Bone marrow (tissue), 2 donors: Measurements from ENCODE around the gene MIDN.

Experiments used
- DNase-seq, 2 donors: peaks; one replicate each; lab custom pipeline; 2025; lab: John Stamatoyannopoulos, UW

MIDN gene

GRCh38 chr19:1220976-1221903 is 27.1 kb upstream of the MIDN start:
- DNase-seq, result no peak

- no peak for DNase-seq
Observed at GRCh38 chr19:1221904-1222255, 26.5 kb upstream of the MIDN start.

- DNase-seq, result no peak
Observed at GRCh38 chr19:1222394-1222793, 26.0 kb upstream of the MIDN start.

GRCh38 chr19:1223018-1223855 is 25.1 kb upstream of the MIDN start:
- no peak for DNase-seq

GRCh38 chr19:1224047-1224825 is 24.1 kb upstream of the MIDN start:
- no peak for DNase-seq

- DNase-seq, result no peak
Observed at GRCh38 chr19:1224847-1225246, 23.5 kb upstream of the MIDN start.

DNA sequence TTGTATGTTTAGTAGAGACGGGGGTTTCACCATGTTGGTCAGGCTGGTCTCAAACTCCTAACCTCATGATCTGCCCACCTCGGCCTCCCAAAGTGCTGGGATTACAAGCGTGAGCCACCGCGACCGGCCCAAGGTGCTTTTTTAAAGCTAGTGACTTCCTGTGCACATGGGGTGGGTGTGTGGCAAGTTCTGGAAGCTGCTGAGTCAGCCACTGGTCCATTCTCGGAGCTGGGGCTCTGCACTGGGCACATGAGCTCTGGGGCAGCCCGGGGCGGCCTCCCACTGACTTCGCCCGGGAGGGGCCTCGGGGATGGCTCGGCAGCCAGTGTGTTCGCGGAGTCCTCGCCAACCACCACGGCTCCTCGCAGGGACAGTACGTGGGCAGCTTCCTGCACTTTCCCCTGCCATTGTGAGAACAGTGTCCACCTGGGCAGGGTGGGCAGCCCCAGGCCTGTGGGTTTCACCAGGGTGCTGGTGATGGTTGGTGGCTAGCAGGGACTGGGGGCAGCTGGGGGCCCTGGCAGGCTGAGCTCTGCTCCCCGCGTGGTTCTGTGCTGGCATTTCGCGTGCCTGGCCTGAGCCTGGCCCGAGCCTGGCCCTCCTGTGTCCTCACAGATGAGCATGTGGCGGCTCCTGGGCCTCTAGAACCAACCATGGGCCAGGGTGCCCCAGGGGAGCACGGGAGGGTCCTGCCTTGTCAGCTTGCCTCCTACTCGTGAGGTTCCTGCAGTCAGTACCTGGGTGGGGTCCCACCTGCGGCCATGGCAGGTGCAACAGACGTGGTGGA is 22.8 kb upstream of the MIDN start:
- DNase-seq, result no peak

DNA sequence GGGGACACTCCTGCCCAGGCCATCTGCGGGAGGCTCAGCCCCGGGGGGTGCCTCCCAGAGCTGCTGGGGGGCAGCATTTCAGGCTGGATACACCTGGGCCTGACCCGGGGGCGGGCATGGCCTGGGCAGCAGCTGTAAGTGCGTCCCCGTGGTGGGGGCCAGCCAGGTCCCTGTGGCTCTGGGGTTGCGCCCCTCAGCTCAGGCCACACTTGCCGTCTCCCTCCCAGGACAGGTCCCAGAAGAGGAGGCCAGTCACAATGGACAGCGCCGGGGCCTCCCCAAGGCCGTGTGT is 22.2 kb upstream of the MIDN start:
- DNase-seq, result no peak

GRCh38 chr19:1226522-1227303 is 21.7 kb upstream of the MIDN start:
- DNase-seq, result no peak

DNA sequence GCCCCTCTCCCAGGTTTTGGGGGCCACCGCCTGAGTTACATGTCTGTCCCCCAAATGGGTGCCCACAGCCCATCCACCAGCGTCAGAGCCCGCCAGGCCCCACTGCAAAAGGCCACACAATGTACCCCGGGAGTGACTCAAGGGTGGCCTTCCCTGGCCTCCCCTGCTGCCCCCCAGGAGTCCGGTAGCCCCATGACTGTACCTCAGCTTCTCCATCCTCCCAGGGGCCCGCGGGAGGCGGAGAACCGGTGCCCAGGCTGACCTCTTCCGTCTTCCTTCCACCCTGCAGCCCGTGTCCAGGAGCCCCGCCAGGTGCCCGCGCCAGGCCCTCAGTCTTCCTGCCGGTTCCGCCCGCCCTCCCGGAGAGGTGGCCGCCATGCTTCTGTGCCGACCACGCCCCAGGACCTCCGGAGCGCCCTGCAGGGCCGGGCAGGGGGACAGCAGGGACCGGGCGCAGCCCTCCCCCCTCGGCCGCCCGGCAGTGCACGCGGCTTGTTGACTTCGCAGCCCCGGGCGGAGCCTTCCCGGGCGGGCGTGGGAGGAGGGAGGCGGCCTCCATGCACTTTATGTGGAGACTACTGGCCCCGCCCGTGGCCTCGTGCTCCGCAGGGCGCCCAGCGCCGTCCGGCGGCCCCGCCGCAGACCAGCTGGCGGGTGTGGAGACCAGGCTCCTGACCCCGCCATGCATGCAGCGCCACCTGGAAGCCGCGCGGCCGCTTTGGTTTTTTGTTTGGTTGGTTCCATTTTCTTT is 20.9 kb upstream of the MIDN start:
- no peak for DNase-seq

DNA sequence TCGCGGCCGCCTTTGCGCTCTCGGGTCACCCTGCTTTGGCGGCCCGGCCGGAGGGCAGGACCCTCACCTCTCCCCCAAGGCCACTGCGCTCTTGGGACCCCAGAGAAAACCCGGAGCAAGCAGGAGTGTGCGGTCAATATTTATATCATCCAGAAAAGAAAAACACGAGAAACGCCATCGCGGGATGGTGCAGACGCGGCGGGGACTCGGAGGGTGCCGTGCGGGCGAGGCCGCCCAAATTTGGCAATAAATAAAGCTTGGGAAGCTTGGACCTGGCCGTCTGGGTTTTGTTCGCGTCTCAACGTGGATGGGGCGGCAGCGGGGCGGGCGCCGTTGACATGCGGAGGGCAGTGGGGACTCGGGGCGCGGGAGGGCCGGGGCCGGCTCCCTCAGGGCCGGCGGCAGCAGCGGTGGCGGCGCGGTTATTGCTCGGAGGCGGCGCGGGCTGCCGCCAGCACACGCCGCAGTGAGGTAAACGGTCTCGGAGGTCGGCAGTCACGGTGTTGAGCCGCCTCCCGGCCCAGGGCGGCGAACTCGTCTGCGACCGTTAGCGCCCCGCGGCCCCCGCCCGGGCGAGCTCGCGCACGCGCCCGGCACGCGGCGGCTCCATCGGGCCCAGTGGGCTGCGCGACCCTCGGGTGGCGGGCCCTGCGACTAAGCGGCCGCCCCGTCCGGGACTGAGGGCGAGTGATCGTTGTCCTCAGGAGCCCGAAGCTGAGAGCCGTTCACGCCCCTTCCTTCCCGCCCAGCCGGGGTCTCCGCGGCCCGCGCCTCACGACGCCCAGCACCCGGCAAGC is 20.0 kb upstream of the MIDN start:
- no peak for DNase-seq

GRCh38 chr19:1229056-1229923 is 19.1 kb upstream of the MIDN start:
- no peak for DNase-seq

GRCh38 chr19:1229924-1230782 is 18.2 kb upstream of the MIDN start:
- DNase-seq, result no peak

DNA sequence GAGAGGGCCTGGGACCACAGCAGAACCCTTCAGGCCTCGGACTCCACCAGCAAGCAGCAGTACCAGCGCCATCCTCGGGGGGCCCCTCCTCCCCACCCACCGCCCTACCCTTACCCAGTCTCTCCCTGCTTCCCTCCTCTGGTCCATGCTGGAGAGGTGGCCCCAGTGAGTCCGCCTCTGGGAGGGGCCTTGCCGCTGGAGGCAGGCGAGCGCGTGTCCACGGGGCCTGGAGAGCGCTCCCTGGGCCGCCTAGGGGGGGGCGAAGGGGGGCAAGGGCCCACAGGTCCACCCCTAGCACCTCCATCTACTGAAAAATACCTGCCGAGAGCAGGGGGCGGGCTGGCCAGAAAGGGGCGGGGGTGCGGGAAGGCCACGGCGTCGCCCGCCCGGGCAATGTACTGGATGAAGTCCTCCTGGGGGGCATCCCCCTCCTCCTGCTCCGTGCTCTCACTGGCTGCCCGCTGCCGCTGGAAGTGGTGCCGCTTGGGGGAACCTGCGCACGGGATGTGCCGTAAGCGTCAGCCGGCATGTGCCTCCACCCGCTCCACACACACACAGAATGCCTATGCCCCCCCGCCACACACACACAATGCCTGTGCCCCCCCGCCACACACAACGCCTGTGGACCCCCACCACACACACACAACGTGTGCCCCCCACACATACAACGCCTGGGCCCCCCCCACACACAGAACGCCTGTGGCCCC is 17.4 kb upstream of the MIDN start:
- no peak for DNase-seq

DNA sequence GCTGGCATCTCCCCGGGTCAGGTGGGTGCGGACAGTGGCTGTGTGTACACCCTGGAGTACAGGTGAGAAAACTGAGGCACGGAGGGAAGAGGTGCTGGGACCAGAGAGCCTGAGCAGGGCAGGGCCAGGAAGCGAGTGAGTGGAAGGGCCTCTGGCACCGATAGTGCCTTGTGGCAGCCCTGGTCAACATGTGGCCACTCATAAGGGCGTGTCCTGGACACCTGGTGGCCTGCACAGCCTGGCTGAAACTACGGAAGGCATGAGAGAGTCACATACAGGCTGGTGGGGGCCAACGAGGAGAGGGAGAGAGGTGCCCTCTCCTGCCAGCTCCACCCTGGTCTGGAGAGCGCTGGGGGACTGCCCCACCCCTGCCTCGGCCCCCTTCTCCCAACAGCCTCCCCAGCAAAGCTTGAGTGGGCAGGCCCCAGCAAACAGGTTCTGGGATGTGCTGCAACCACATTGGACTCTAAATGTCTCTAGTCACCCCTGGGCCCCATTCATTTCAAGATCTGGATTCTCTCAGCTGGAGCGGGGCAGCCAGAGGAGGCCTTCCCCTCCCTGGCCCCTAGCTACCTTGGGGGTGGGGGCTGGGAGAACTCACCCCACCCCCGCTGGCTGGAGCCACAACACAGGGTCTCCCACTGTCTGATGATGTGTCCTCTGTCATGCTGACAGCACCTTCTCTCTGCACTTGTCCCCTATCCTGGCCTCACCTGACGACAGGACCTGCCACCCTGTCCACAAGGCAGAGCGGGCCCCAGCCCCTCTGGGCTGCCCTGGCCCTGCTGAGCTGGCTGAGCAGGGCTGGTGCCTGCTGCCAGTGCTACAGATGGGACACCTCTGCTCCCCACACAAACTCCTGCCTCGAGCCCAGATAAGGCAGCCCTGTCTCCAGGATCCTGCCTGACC is 16.4 kb upstream of the MIDN start:
- peak in 1 of 2 donors; percentile 56 for DNase-seq

- peak in 1 of 2 donors; percentile 56 for DNase-seq
Observed at GRCh38 chr19:1232652-1233072, 15.7 kb upstream of the MIDN start.
